ENCODE measurements around the gene ASPSCR1. TPM values are rescaled to one million over a fixed set of nuclear protein-coding genes. Genes with fewer than 3 reads are reported as not detected.

Gene ASPSCR1
- total and polyA plus RNA-seq, 2 of the 13 experiments (the other 11 are each of a cell fraction or from before 2014, with no cell fraction given): 274 to 314 TPM

GRCh38 chr17:82021107-82021899, 43.9 kb downstream of the ASPSCR1 start (continued):
- 0 out of 2 replicates have a peak, but pooled peaks have one; percentile 31 for TF ChIP-seq PRMT3 (CRISPR knock-in tag; IDR thresholded peaks at IDR 0.05; ENCODE audit: borderline replicate concordance, low read depth)
- peak; percentile 77 for TF ChIP-seq HDAC1 (CRISPR knock-in tag; IDR thresholded peaks at IDR 0.05)
- TF ChIP-seq ZNF605 (CRISPR knock-in tag; IDR thresholded peaks at IDR 0.05): peak; percentile 85; the same call in 1 of the 2 replicates
- peak; percentile 95 for TF ChIP-seq XRCC5 (optimal IDR thresholded peaks at IDR 0.05; ENCODE audit: low read length)
- 0 out of 2 replicates have a peak, but pooled peaks have one; percentile 6 for TF ChIP-seq BCL6 (CRISPR knock-in tag; IDR thresholded peaks at IDR 0.05)
- TF ChIP-seq THAP9 (CRISPR knock-in tag; IDR thresholded peaks at IDR 0.05; ENCODE audit: borderline replicate concordance): peak; percentile 43; the same call in 1 of the 2 replicates
- TF ChIP-seq, protein P1, sequence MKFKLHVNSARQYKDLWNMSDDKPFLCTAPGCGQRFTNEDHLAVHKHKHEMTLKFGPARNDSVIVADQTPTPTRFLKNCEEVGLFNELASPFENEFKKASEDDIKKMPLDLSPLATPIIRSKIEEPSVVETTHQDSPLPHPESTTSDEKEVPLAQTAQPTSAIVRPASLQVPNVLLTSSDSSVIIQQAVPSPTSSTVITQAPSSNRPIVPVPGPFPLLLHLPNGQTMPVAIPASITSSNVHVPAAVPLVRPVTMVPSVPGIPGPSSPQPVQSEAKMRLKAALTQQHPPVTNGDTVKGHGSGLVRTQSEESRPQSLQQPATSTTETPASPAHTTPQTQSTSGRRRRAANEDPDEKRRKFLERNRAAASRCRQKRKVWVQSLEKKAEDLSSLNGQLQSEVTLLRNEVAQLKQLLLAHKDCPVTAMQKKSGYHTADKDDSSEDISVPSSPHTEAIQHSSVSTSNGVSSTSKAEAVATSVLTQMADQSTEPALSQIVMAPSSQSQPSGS (CRISPR knock-in tag; IDR thresholded peaks at IDR 0.05): peak; percentile 41; the same call in 1 of the 2 replicates
- TF ChIP-seq ZNF839 (CRISPR knock-in tag; IDR thresholded peaks at IDR 0.05; ENCODE audit: borderline replicate concordance): no peak
- no peak for TF ChIP-seq ZKSCAN1 (IDR thresholded peaks at IDR 0.05; ENCODE audit: low read length)
- peak; percentile 65 for TF ChIP-seq RXRB (CRISPR knock-in tag; IDR thresholded peaks at IDR 0.05; ENCODE audit: borderline replicate concordance)
- TF ChIP-seq ZC3H13 (CRISPR knock-in tag; IDR thresholded peaks at IDR 0.05): peak; percentile 76
- 0 out of 2 replicates have a peak, but pooled peaks have one; percentile 57 for TF ChIP-seq ZNF225 (CRISPR knock-in tag; IDR thresholded peaks at IDR 0.05)
- no peak; the same call in 1 of the 2 replicates for TF ChIP-seq MZF1 (CRISPR knock-in tag; IDR thresholded peaks at IDR 0.05; ENCODE audit: borderline replicate concordance)
- 0 out of 2 replicates have a peak, but pooled peaks have one; percentile 7 for TF ChIP-seq KDM4B (CRISPR knock-in tag; IDR thresholded peaks at IDR 0.05)
- TF ChIP-seq ZEB1 (IDR thresholded peaks at IDR 0.05; ENCODE audit: insufficient replicate concordance, low read depth): peak; percentile 61
- no peak for TF ChIP-seq CEBPB (IDR thresholded peaks at IDR 0.05; ENCODE audit: borderline replicate concordance, low read depth, low read length)
- TF ChIP-seq ZSCAN30 (CRISPR knock-in tag; IDR thresholded peaks at IDR 0.05): no peak
- TF ChIP-seq SMYD3 (CRISPR knock-in tag; IDR thresholded peaks at IDR 0.05): no peak; the same call in 1 of the 2 replicates
- peak; percentile 26 for TF ChIP-seq SKI (IDR thresholded peaks at IDR 0.05; ENCODE audit: partially characterized antibody)
- TF ChIP-seq ZBTB43 (CRISPR knock-in tag; conservative IDR thresholded peaks at IDR 0.05): 0 out of 2 replicates have a peak, but pooled peaks have one; percentile 20
- 0 out of 2 replicates have a peak, but pooled peaks have one; percentile 42 for TF ChIP-seq ZNF572 (CRISPR knock-in tag; IDR thresholded peaks at IDR 0.05)
- TF ChIP-seq, protein P2, sequence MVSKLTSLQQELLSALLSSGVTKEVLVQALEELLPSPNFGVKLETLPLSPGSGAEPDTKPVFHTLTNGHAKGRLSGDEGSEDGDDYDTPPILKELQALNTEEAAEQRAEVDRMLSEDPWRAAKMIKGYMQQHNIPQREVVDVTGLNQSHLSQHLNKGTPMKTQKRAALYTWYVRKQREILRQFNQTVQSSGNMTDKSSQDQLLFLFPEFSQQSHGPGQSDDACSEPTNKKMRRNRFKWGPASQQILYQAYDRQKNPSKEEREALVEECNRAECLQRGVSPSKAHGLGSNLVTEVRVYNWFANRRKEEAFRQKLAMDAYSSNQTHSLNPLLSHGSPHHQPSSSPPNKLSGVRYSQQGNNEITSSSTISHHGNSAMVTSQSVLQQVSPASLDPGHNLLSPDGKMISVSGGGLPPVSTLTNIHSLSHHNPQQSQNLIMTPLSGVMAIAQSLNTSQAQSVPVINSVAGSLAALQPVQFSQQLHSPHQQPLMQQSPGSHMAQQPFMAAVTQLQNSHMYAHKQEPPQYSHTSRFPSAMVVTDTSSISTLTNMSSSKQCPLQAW (CRISPR knock-in tag; IDR thresholded peaks at IDR 0.05): peak; percentile 89
